T-helper 2 cell treated with Interferon-gamma antibody and Interleukin-4, amounts not matched to agents 100 ng/mL and 5 ng/mL, for 36 hours (primary cell): ENCODE measurements around the gene MYBPC1. TPM values are rescaled to one million over a fixed set of nuclear protein-coding genes. Genes with fewer than 3 reads are reported as not detected.

ENCODE experiments used
- intact Hi-C: fragments of 100-400 bp; cut with micrococcal nuclease; formaldehyde crosslinking; loops from one replicate; pipeline ENCODE4 v1.15.1; 2023
- total RNA-seq: library from RNA; stranded (reverse); gene quantifications from 2 replicates; pipeline ENCODE4 v1.2.3, GENCODE V29; 2022

Gene MYBPC1
- total RNA-seq, 1 donor from 2014 or later, result not detected

DNA sequence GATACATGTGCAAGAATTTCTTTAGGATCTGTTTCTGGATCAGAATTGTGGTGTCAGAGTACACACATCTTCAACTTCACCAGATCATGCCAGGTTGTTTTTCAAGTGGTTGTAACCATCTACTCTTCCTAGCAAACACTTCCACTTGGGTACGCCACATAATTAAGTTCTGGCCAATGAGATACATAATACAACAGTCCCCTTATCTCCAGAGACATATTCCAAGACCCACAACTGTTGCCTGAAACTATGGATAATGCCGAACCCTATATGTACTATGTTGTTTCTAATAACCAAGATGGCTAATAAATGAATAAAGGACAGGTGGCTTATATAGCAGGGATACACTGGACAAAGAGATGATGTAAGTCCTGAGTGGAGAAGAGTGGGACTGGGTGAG lies 100.2 kb downstream of the MYBPC1 start:
- intact Hi-C loops, result no loop called here

DNA sequence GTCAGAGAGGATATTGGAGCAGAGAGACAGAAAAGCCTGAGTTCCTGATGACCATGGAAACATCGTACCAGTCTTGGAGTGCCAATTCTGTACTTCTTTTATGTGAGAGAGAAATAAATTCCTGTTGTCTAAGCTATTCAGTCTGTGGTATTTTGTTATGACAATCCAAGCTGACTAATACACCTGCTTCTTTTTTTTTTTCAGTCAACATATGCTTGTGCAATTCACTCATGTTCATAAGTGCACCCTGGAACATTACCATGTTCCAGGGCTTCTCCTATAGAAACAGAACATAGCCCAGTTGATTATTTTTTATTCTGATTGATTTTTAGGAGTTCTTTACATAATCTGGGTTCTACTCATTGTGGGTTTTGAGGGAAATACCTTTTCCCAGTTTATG lies 100.9 kb downstream of the MYBPC1 start:
- intact Hi-C loops, result loop anchor here (2.0 kb wide), 3 partner anchors 25 to 289 kb away; partner anchors contain the start of genes ARL1 and GNPTAB

DNA sequence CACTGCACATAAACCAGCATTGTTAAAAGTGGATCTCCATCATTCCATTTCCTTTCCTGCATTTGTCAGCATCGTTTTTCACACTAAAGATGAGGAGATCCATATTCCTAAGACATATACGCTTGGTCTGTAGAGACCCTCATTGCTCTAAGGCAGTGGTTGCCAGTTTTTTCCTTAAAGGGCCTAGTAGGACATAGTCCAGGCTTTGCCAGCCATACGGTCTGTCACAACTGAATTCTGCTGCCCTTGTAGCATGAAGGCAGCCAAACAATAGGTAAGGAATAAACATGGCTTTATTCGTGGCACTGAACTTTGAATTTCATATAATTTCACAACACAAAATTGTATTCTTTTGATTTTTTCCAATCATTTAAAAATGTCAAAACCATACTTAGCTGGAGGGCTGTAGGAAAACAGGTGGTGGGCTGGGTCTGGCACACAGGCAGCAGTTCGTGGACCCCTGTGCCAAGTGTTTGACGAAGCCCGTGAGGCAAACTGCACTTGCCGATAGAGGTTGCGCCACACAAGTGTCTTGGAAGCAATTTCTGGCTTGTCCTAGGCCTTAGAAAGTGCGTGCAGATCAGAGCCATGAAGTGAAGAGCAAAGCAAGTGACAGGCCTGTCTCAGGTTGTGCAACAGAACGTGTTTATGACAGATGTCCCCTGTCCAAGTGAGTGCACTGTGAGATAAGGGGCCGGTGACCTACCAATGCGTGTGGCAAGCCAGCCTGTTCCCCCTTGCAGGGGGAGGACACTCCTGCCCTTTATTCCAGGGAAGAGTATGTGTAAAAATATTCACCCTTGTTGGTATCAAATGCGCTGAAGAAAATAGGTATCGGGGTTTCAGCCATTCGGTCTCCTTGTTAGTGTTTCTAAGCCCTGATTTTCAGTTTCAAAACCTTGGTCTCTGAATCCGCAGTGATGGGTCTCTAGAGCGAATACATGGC lies 101.8 kb downstream of the MYBPC1 start:
- intact Hi-C loops, result loop anchor here (2.0 kb wide), 3 partner anchors 26 to 290 kb away; partner anchors contain the start of genes ARL1 and GNPTAB

DNA sequence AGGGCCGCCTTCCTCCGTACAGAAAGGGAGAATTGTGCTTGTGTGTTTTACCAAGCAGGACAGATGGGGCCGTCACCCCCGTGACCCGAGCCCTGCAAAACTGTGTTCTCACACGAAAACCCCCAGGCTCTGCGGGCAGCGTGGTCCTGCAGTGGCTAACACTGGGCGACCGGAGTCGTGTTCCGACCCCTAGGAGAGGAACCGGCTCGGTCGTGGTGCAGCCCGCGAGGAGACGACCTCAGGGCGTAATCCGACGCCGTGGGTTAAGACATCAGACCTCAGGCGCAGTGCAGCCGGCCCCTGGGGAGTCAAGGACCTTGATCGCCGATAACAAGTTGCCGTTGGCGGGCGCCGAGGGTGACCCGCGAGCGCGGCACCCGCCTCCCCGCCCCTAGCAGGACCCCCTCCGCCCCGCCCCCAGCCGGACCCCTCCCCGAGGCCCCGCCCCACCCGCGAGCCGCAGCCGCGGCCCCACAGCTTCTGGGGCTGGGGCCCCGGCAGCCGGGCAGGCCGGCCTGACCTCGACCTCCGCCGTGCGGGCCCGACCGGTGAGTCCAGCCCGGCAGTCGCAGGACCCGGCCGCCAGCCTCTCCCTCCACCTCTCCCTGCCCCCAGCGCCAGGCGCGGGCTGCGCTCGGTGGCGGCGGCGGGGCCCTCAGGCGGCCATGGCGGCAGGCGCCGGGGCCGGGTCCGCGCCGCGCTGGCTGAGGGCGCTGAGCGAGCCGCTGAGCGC lies 102.6 kb downstream of the MYBPC1 start, which contains the start of gene CHPT1:
Gene CHPT1 (plus strand): TSS at position 444 of the 733 bp plus-strand sequence. CDS start 222 bp downstream, at position 666.
- intact Hi-C loops, result loop anchor here (2.0 kb wide), 3 partner anchors 27 to 291 kb away; partner anchors contain the start of genes ARL1 and GNPTAB

DNA sequence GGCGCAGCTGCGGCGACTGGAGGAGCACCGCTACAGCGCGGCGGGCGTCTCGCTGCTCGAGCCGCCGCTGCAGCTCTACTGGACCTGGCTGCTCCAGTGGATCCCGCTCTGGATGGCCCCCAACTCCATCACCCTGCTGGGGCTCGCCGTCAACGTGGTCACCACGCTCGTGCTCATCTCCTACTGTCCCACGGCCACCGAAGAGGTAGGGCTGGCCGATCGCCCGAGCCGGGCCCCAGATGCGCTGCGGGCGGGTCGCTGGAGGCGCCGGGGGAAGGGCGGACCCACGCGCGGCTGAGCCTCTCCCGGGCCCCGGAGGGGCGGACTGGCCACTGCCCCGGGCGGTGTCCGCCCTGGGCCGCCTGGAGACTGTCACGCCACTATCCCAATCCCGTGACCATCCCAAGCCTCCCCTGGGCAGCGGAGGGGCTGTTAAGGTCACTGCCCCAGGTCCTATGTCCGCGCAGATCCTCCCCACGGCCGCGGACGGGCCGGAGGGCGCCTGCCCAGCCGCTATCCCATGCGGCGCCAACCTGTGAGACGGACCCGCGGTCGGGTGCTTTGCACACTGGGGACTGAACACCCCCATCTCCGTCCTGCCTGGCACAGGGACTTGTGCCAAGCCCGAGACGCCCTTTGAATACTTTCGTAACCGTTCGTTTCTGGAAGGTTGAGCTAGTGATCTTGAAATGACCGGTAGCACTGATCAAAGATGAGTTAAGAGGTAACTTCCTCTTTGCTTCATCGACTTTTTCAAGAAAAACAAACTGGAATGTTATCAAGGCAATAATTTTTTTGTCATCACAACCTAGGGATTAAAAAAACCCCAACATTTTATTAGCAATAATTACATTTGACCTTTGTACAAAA lies 103.4 kb downstream of the MYBPC1 start:
- intact Hi-C loops, result loop anchor here (2.0 kb wide), 3 partner anchors 27 to 291 kb away; partner anchors contain the start of genes ARL1 and GNPTAB

DNA sequence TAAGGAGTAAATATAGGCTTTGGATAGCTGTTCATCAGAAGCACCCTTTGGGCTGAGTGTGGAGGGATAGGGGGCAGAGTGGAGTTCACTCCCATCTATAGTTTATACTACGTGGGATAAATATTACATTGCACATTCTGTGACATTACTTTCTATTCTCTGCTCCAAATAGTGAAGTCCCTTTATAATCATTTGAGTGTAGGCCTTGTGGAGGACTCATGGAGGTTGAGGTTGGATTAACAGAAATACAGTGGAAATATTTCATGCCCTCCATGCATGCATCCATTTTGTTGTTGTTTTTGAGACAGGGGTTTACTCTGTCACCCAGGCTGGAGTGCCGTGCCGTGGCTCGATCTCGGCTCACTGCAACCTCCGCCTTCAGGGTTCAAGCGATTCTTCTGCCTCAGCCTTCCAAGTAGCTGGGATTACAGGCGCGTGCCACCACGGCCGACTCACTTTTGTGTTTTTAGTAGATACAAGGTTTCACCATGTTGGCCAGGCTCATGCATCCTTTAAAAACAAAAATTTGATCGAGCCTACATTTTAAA lies 104.1 kb downstream of the MYBPC1 start:
- intact Hi-C loops, result no loop called here

DNA sequence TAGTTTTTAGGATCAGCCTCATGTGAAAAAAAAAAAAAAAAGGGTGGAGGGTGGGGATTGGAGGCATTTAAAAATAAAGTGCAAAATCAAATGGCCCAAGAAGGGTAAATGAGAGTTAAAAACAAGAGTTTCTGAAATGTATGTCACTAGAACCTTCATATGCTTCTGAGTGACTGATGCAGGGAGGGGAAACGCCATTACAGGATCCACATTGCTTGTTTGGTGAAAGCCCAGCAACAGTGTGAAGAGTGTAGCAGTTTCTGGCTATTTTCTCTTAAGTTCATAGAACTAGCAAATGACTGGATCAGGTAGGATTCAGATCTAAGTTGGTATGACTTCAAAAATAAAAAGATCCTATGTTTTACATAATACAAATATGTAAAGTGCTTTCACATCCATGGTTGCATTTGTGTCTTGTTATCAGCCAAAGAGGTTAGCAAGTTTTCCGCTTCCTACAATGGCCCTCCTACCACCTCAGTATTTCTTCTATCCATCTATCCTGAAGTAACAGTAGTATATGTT lies 105.6 kb downstream of the MYBPC1 start:
- intact Hi-C loops, result no loop called here

DNA sequence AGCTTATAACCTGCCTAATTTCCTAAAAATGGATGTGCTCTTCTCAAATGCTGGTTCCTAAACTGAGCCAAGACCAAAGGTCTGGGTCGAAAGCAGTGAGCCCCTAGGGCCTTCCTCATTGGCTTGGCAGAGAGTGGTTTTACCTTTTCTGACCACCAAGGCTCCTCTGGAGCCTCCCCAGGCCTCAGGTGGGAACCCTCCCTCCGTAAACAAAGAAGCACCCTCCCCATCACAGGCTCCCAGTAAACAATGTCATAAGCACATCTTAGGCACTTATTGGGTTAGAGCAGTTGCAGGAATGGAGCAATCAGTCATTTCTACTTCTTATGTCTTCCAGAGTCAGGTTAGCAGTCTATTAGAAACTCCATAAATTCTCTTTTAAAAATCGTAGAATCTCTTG lies 108.7 kb downstream of the MYBPC1 start:
- intact Hi-C loops, result no loop called here

DNA sequence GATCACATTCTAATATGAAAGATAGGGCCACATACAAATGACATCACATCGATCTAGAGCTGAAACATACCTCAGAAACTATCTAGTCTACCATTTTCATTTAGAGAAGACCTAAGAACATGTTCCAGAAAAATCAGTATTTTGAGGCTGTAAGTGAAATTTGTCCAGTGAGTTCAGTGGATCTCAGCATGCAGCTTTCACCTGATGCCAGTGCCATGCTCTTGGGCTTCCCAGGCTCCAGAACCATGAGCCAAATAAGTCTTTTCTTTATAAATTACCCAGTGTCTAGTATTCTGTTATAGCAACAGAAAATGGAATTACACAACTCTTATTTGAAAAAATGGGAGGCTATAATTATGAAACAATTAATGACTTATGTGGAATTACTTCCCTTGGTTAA lies 111.6 kb downstream of the MYBPC1 start:
- intact Hi-C loops, result no loop called here

DNA sequence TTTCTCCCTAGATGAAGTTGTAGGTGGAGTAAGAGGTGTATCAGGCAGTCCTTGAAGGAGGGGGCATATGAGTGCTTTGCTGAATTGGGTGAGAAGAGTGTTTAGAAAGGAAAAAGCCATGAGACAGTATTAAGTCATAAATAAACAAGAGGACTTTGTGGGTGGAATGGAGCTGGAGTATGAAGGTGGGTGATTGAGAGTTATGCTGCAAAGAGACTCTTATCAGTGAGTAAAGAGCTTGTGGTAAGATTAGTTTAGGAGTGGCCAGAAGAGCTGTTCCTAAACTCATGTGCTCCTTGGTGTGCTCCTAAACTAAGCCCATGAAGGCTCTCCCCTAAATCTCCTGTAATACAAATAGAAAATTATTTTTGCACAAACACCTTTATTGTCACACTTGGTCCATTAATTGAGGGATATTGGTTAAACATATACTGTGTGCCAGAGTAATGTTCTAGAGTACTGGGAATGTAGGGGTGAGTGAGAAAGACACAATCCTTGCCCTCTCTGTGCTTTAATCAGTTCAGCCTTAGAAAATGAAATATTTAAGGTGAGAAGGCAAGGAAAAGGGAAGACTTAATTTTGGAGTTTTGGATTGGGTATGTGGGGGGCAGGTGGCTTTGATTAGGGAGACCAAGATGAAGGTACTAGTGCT lies 112.5 kb downstream of the MYBPC1 start:
- intact Hi-C loops, result no loop called here

DNA sequence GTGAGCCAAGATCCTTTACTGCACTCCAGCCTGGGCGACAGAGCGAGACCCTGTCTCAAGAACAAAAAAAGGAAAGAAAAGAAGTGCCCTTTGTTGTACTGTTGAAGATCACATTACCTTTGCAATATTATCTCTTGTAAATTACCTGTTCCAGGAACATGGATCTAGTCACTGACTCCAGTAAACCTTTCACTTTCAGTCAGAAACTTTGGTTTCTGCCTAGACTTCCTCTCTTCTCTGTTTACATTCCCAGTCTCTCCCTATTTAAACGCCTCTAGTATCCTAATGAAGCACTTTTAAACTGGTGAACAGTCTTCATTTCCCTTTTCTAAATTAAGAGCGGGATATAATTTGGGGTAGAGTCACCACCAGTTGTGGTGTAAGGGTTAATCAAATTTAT lies 115.5 kb downstream of the MYBPC1 start:
- intact Hi-C loops, result no loop called here

DNA sequence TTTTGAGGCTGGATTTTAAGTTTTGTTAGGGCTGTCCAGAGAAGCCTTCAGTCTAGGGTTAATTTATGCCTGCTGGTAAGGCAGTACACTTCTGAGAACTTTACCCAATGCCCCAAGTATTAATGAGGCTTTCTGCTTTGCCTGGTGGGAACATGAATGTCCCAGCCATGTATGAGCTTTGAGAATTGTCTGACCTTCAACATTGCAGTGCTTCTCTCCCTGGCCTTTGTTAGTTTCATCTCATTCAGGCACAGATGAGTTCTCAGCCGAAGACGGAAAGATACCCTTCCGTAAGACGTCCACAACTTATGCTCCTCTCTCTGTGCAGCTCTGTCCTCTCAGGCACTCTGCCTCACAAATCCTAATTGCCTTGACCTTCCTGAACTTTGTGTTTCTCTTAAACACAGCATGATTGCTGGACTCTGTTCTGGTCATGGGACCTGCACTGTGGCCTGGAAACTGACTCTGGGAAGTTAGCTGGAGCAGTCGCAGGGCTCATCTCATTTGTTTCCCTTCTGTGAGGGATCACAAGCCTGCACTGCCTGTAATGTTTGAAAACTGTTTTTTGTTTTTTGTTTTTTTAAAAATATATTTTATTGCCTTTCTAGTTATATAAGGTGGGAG lies 118.4 kb downstream of the MYBPC1 start:
- intact Hi-C loops, result no loop called here

DNA sequence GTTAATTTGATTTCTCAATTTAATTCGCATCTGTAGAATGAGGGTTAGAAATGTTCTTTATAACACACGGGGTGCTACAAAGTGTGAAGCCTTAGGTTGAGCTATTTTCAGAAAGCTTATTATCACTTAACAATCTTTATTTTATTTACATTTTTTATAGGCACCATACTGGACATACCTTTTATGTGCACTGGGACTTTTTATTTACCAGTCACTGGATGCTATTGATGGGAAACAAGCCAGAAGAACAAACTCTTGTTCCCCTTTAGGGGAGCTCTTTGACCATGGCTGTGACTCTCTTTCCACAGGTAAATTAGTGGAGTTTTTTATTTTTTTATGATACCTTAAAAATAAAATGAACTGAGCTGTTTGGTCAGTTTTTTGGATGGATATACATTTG lies 119.2 kb downstream of the MYBPC1 start:
- intact Hi-C loops, result no loop called here

DNA sequence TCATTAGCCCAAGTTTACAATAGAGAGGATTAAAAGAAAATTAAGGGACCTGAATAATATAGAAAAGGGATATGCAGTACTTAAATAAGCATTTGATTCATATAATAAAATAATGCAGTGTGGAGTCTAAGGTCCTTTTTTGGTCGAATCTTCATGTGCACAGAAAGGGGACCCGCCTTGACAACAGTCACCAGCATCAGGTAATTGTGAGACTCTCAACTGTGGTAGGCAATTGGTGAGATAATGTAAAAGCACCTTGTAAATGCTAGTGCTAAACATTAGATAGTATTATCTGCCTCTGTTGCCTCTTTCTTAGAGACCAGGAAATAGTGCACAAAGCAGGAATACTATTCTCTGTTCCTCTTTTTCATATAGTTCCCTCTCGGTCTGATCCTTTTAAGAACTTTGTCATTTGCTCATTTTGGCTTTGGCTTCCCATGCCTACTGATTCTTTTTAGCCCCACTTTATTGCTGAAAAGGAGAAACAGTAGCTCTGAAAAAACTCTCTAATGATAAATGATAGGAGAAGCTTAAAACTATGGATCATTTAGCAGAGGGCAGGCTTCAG lies 120.2 kb downstream of the MYBPC1 start:
- intact Hi-C loops, result no loop called here

DNA sequence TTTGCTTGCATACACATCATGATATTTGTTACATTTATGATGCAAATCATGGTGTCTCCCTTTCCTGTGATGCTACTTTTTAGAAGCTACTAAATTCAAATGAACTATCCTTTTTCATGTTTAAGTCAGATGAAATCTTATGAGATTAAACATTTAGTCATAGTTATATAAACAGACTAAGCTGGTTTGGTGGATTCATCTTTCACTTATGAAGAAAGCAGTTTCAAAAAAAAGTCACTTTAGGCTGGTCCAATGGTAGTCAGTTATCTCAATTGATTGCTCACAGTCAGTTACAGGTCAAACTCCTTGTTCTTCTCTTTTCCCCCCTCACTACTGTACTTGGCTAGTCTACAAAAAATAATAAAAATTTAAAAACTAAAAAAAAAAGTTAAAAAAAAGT lies 124.8 kb downstream of the MYBPC1 start:
- intact Hi-C loops, result no loop called here

DNA sequence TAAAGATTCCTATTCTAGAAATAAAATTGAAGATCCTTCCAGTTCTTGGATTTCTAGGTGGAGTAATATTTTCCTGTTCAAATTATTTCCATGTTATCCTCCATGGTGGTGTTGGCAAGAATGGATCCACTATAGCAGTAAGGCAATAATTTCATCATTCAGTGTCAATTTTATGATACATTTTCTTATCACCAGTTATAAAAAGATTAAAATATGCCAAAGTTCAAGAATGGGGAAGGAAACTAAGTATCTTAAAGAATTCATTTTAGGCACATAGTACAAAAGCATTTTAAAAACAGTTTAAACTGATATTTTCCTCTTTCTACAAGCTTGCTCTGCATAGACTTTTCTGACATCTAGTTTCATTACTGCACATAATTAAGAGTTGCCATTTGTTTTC lies 125.3 kb downstream of the MYBPC1 start:
- intact Hi-C loops, result no loop called here

DNA sequence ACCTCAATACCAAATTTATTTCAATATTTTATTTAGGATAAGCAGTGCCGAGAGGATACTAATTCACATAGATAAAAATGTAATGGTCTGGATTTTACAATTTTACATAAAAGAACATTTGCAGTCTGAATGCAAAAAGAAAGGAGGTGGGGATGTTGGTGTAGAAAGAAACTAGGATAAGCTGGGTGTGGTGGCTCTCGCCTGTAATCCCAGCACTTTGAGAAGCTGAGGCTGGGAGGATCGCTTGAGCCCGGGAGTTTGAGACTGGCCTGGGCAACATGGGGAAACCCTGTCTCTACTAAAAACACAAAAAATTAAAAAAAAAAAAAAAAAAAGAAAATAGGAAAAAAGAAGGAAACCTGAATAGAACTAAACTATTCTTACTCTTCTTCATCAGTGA lies 127.6 kb downstream of the MYBPC1 start:
- intact Hi-C loops, result no loop called here

DNA sequence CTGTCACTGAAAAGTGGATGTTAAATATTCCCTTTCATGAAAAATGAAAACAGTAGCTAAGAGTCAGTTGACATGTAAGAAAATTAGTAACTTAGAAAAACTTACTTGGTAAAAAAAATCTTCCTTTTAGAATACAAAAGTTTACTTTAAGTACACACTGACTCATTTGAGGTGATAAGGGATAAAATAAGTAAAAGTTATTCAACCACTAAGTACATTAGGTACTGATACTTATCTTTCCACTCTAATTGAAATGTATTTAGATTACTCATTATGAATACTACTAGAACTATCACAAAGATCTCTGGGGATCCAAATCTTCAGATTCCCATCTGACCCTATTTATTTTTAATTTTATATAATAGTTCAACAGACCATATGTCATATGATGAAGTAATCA lies 132.3 kb downstream of the MYBPC1 start:
- intact Hi-C loops, result no loop called here

DNA sequence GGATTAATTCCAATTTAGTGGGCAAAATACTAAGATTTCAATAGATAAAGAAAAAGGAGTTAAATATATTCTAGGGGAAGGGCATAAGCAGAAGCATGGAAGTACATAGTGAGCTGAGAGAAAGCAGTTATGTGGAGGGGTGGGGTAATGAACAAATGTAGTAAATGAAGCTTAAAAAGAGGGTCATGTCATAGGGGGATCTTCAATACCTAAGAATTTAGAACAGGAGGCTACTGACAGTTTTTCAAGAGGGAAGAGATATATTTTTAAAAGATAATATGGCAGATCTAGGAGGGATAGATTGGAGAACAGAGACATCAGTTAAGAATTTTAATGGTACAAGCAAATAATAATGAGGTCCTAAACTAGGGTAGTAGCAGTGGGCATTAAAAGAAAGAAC lies 135.1 kb downstream of the MYBPC1 start:
- intact Hi-C loops, result no loop called here
